H1 (cell line): ENCODE results near the gene ACACB. TPM values are rescaled to one million over a fixed set of nuclear protein-coding genes. Genes with fewer than 3 reads are reported as not detected.
A peak's percentile ranks its signal among the peaks of the same experiment; 100 is the strongest.

Source experiments
- CTCF ChIA-PET: fragments of 300-600 bp; sonication (Branson Sonifier 250); formaldehyde crosslinking; loops from one replicate; lab custom pipeline; 2021; ENCODE audit not compliant: partially characterized antibody; lab: Charles Lee
- POLR2A ChIA-PET: fragments of 300-600 bp; sonication (Branson Sonifier 250); formaldehyde crosslinking; loops from one replicate; lab custom pipeline; 2021; ENCODE audit warnings: inconsistent platforms; ENCODE audit not compliant: partially characterized antibody; lab: Charles Lee
- DNase-seq, 2 experiments: peaks; one replicate each; pipeline versions ENCODE4 v3.0.0 to v3.0.0-alpha.2; 2010 to 2022; ENCODE audit warnings: low spot score in 2 of 2, low read depth in 1 of 2, mixed read lengths in 1 of 2
- FAIRE-seq: peaks from 2 replicates; lab custom pipeline; 2011; peaks lifted over from hg19 to GRCh38; lab: Jason Lieb, UNC
- H2AFZ ChIP-seq: 2 replicates; pipeline ENCODE4 v1.8.1; 2012; ENCODE audit warnings: low read length, inconsistent platforms
- H2AK5ac ChIP-seq: 2 replicates; pipeline ENCODE4 v1.6.1; 2013; ENCODE audit warnings: low read depth, low read length
- H2BK120ac ChIP-seq: replicated peaks from 2 replicates; pipeline ENCODE3; 2013; ENCODE audit warnings: low read depth, low read length, inconsistent platforms
- H2BK12ac ChIP-seq: 2 replicates; pipeline ENCODE4 v1.6.1; 2013; ENCODE audit warnings: low read depth, low read length
- H2BK15ac ChIP-seq: 2 replicates; pipeline ENCODE4 v1.6.1; 2013; ENCODE audit warnings: low read length
- H2BK20ac ChIP-seq: 2 replicates; pipeline ENCODE4 v1.6.1; 2013; ENCODE audit warnings: low read length
- H2BK5ac ChIP-seq: 2 replicates; pipeline ENCODE4 v1.6.1; 2013; ENCODE audit warnings: low read depth, low read length
- H3K14ac ChIP-seq: 2 replicates; pipeline ENCODE4 v1.6.1; 2013; ENCODE audit warnings: inconsistent platforms; ENCODE audit not compliant: insufficient read length
- H3K18ac ChIP-seq: 2 replicates; pipeline ENCODE4 v1.6.1; 2013; ENCODE audit warnings: low read length; ENCODE audit errors: extremely low read depth
- H3K23ac ChIP-seq: 2 replicates; pipeline ENCODE4 v1.6.1; 2013; ENCODE audit warnings: inconsistent platforms; ENCODE audit not compliant: insufficient read length
- H3K23me2 ChIP-seq: 2 replicates; pipeline ENCODE4 v1.6.1; 2013; ENCODE audit warnings: low read depth, low read length
- H3K27ac ChIP-seq: 2 replicates; pipeline ENCODE4 v1.6.1; 2011; ENCODE audit warnings: low read depth, low read length, inconsistent platforms
- H3K27me3 ChIP-seq, 4 experiments: replicated peaks in 1 of 4; 1 replicate in 1 of 4; 2 replicates in 3 of 4; pipeline versions ENCODE4 v1.6.1 to v1.8.1; 2011 to 2013; ENCODE audit warnings: low read length in 3 of 4, mild to moderate bottlenecking in 3 of 4, inconsistent platforms in 2 of 4, mixed read lengths in 2 of 4, moderate library complexity in 1 of 4; ENCODE audit not compliant: control insufficient read depth in 3 of 4, insufficient read depth in 3 of 4; ENCODE audit errors: extremely low read depth in 1 of 4
- H3K36me3 ChIP-seq, 4 experiments: 2 replicates each; pipeline versions ENCODE4 v1.6.1 to v1.8.1; 2011 to 2013; ENCODE audit warnings: mild to moderate bottlenecking in 4 of 4, low read length in 3 of 4, moderate library complexity in 2 of 4, control low read depth in 1 of 4, inconsistent platforms in 1 of 4; ENCODE audit not compliant: insufficient read depth in 4 of 4, control insufficient read depth in 2 of 4
- H3K4ac ChIP-seq: replicated peaks from 2 replicates; pipeline ENCODE3; 2013; ENCODE audit warnings: low read length, low read depth, mixed read lengths, inconsistent platforms; ENCODE audit not compliant: insufficient read length
- H3K4me1 ChIP-seq, 4 experiments: replicated peaks in 1 of 4; 1 replicate in 1 of 4; 2 replicates in 3 of 4; pipeline versions ENCODE4 v1.6.1 to v1.8.1; 2011 to 2013; ENCODE audit warnings: low read length in 3 of 4, inconsistent platforms in 2 of 4, mixed read lengths in 1 of 4; ENCODE audit not compliant: insufficient read depth in 4 of 4, control insufficient read depth in 3 of 4
- H3K4me2 ChIP-seq, 2 experiments: 2 replicates each; pipeline versions ENCODE4 v1.6.1 to v1.8.1; 2011 to 2013; ENCODE audit warnings: low read depth in 2 of 2, low read length in 2 of 2, control low read depth in 1 of 2, inconsistent platforms in 1 of 2, mild to moderate bottlenecking in 1 of 2; ENCODE audit not compliant: insufficient read depth in 1 of 2
- H3K4me3 ChIP-seq, 4 experiments: fragments of 200-600, 300-600 bp in 1 of 4; sonication (generic), shearing (Covaris generic), sonication (Bioruptor Twin) in 1 of 4; 2 replicates each; pipeline versions ENCODE4 v1.5.1 to v1.8.1; 2011 to 2016; ENCODE audit warnings: low read length in 4 of 4, low read depth in 3 of 4, control low read depth in 2 of 4, inconsistent platforms in 2 of 4, mild to moderate bottlenecking in 2 of 4, mixed read lengths in 1 of 4, moderate library complexity in 1 of 4; ENCODE audit not compliant: insufficient read depth in 2 of 4; ENCODE audit errors: extremely low read depth in 1 of 4
- H3K56ac ChIP-seq: replicated peaks from 2 replicates; pipeline ENCODE3; 2013; ENCODE audit warnings: low read depth, mild to moderate bottlenecking, mixed read lengths, low read length, inconsistent platforms; ENCODE audit not compliant: insufficient read length
- H3K79me1 ChIP-seq: 2 replicates; pipeline ENCODE4 v1.6.1; 2013; ENCODE audit warnings: low read depth, low read length, control low read depth
- H3K79me2 ChIP-seq, 2 experiments: 2 replicates each; pipeline versions ENCODE4 v1.6.1 to v1.8.1; 2012 to 2013; ENCODE audit warnings: low read length in 2 of 2, mild to moderate bottlenecking in 2 of 2, inconsistent platforms in 1 of 2; ENCODE audit not compliant: insufficient read depth in 2 of 2, control insufficient read depth in 1 of 2
- H3K9ac ChIP-seq, 4 experiments: replicated peaks in 1 of 4; 1 replicate in 1 of 4; 2 replicates in 3 of 4; pipeline versions ENCODE4 v1.6.1 to v1.8.1; 2011 to 2013; ENCODE audit warnings: low read depth in 3 of 4, low read length in 3 of 4, control low read depth in 2 of 4, mild to moderate bottlenecking in 2 of 4, moderate library complexity in 2 of 4, inconsistent platforms in 1 of 4; ENCODE audit errors: extremely low read depth in 1 of 4
- H3K9me3 ChIP-seq, 2 experiments: 2 replicates each; pipeline versions ENCODE4 v1.6.1 to v1.8.1; 2012 to 2013; ENCODE audit warnings: mild to moderate bottlenecking in 2 of 2, moderate library complexity in 2 of 2, control low read depth in 1 of 2, inconsistent platforms in 1 of 2, low read depth in 1 of 2, low read length in 1 of 2, mixed read lengths in 1 of 2; ENCODE audit not compliant: insufficient read depth in 2 of 2
- H4K20me1 ChIP-seq, 2 experiments: replicated peaks in 1 of 2; 2 replicates each; pipeline versions ENCODE3 to v1.8.1; 2011 to 2013; ENCODE audit warnings: inconsistent platforms in 2 of 2, low read length in 2 of 2, mild to moderate bottlenecking in 1 of 2; ENCODE audit not compliant: insufficient read depth in 2 of 2, control insufficient read depth in 1 of 2
- H4K5ac ChIP-seq: 2 replicates; pipeline ENCODE4 v1.6.1; 2013; ENCODE audit warnings: low read length, low read depth, mixed read lengths, inconsistent platforms; ENCODE audit not compliant: insufficient read length
- H4K8ac ChIP-seq: 2 replicates; pipeline ENCODE4 v1.8.0; 2013; ENCODE audit warnings: mild to moderate bottlenecking, moderate library complexity, low read length, inconsistent platforms; ENCODE audit not compliant: insufficient read depth; ENCODE audit errors: extremely low read depth
- H4K91ac ChIP-seq: replicated peaks from 2 replicates; pipeline ENCODE3; 2013; ENCODE audit warnings: low read length, mixed read lengths, inconsistent platforms; ENCODE audit not compliant: insufficient read length
- ASH2L ChIP-seq: fragments of 200-600, 300-600 bp; sonication (generic); IDR thresholded peaks from one replicate; pipeline ENCODE4 v1.7.1; 2017; ENCODE audit warnings: low read length
- CHD2 ChIP-seq: IDR thresholded peaks from 2 replicates; pipeline ENCODE4 v1.6.1; 2012; ENCODE audit warnings: low read length, improper control_type of control experiment
- CREB1 ChIP-seq: IDR thresholded peaks from 2 replicates; pipeline ENCODE4 v1.6.1; 2012; ENCODE audit warnings: inconsistent platforms
- CTBP2 ChIP-seq: IDR thresholded peaks from 2 replicates; pipeline ENCODE4 v1.7.0; 2011; ENCODE audit warnings: borderline replicate concordance, mild to moderate bottlenecking, moderate library complexity, mixed read lengths, low read length; ENCODE audit not compliant: insufficient read depth, insufficient read length
- GTF2F1 ChIP-seq: IDR thresholded peaks from 2 replicates; pipeline ENCODE4 v1.6.1; 2012; ENCODE audit warnings: low read depth, low read length, improper control_type of control experiment, borderline replicate concordance
- HDAC2 ChIP-seq, 2 experiments: fragments of 300-600 bp in 1 of 2; sonication (generic) in 1 of 2; IDR thresholded peaks; 2 replicates each; pipeline ENCODE4 v1.6.1; 2011 to 2012; ENCODE audit warnings: low read depth in 2 of 2, low read length in 2 of 2, mild to moderate bottlenecking in 2 of 2, moderate library complexity in 2 of 2, borderline replicate concordance in 1 of 2, inconsistent platforms in 1 of 2
- SRF ChIP-seq: IDR thresholded peaks from 2 replicates; pipeline ENCODE4 v1.6.1; 2011; ENCODE audit warnings: mild to moderate bottlenecking, low read depth, low read length, moderate library complexity
- YY1 ChIP-seq: IDR thresholded peaks from 2 replicates; pipeline ENCODE4 v1.6.1; 2011; ENCODE audit warnings: low read depth, mild to moderate bottlenecking, low read length
- WGBS, 2 experiments: shearing (Covaris generic) in 1 of 2; methylation state at CpG; one replicate each; pipeline versions ENCODE4 v1.1.6 to v1.1.7; 2013 to 2015; ENCODE audit warnings: low lambda C conversion rate in 2 of 2, mixed read lengths in 2 of 2, inconsistent platforms in 1 of 2, low coverage in 1 of 2, missing lambda C conversion rate in 1 of 2; ENCODE audit not compliant: insufficient replicate concordance in 2 of 2, insufficient coverage in 1 of 2, insufficient read length in 1 of 2; ENCODE audit errors: extremely low coverage in 1 of 2, missing lambda C conversion rate in 1 of 2; 5-methylcytosine and 5-hydroxymethylcytosine counted together
- polyA plus RNA-seq, 7 experiments: library from polyadenylated mRNA; depleted of rRNA in 3 of 7; stranded (reverse) in 5 of 7; unstranded in 2 of 7; fragments of >200 nt in 5 of 7; fragments of 200-250 nt in 2 of 7; gene quantifications; 1 replicate in 5 of 7; 2 replicates in 1 of 7; 4 replicates in 1 of 7; pipeline versions ENCODE4 v1.2.1 to v1.2.3, GENCODE V29; 2011 to 2013; ENCODE audit warnings: missing spikeins in 2 of 7, mixed read lengths in 2 of 7
- total RNA-seq: library from RNA; stranded (reverse); fragmentation: NEBNext Ultra II Directional; extraction: Animal tissue kit (Norgen Biotek cat#: 25700); gene quantifications from 2 replicates; pipeline ENCODE4 v1.2.1, GENCODE V29; 2021
- TF ChIP-seq, protein P1 (sequence below), 3 experiments: IDR thresholded peaks; 1 replicate in 2 of 3; 2 replicates in 1 of 3; pipeline versions ENCODE4 v1.5.1 to v1.6.1; 2011; ENCODE audit warnings: low read length in 3 of 3, mild to moderate bottlenecking in 3 of 3, inconsistent platforms in 2 of 3, low read depth in 1 of 3, moderate library complexity in 1 of 3; ENCODE audit not compliant: insufficient read depth in 1 of 3; ENCODE audit errors: control extremely low read depth in 1 of 3

Gene ACACB
- total and polyA plus RNA-seq, 2 of the 8 experiments (the other 6 are each of a cell fraction or from before 2014, with no cell fraction given): 5.8 to 15.3 TPM

- H3K4me3 ChIP-seq: no peak overlapping the region
- CTCF ChIA-PET: interaction anchor here (0.6 to 9.8 kb wide), 7 partner anchors 38 to 137 kb away, joined by 3 to 148 read pairs (median 3); no protein-coding TSS in a partner anchor
Observed at GRCh38 chr12:109261087-109261486, 144.7 kb downstream of the ACACB start.

More at GRCh38 chr12:109261087-109261486, 144.7 kb downstream of the ACACB start:
- no peaks in the 10 kb centered on the region for H3K79me1 ChIP-seq
- no peak overlapping the region for H3K56ac ChIP-seq
- H3K4me2 ChIP-seq: no peak overlapping the region
- TF ChIP-seq CHD2: no peak
- no peak for TF ChIP-seq CTBP2
- no peak for TF ChIP-seq ASH2L
- TF ChIP-seq YY1: peak; percentile 66; the same call in 1 of the 2 replicates
- TF ChIP-seq CREB1: no peak
- TF ChIP-seq GTF2F1: no peak
- TF ChIP-seq HDAC2 (IDR thresholded peaks at IDR 0.05; ENCODE audit: borderline replicate concordance in 1 of 2, low read depth in 2 of 2, low read length in 2 of 2): no peak
- peak; percentile 59; the same call in 1 of the 2 replicates for TF ChIP-seq SRF
- TF ChIP-seq, protein P1, sequence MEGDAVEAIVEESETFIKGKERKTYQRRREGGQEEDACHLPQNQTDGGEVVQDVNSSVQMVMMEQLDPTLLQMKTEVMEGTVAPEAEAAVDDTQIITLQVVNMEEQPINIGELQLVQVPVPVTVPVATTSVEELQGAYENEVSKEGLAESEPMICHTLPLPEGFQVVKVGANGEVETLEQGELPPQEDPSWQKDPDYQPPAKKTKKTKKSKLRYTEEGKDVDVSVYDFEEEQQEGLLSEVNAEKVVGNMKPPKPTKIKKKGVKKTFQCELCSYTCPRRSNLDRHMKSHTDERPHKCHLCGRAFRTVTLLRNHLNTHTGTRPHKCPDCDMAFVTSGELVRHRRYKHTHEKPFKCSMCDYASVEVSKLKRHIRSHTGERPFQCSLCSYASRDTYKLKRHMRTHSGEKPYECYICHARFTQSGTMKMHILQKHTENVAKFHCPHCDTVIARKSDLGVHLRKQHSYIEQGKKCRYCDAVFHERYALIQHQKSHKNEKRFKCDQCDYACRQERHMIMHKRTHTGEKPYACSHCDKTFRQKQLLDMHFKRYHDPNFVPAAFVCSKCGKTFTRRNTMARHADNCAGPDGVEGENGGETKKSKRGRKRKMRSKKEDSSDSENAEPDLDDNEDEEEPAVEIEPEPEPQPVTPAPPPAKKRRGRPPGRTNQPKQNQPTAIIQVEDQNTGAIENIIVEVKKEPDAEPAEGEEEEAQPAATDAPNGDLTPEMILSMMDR (IDR thresholded peaks at IDR 0.05; ENCODE audit: control extremely low read depth in 1 of 3, insufficient read depth in 1 of 3, low read depth in 1 of 3, low read length in 3 of 3): no peak
- FAIRE-seq (no peak), DNase-seq (no peak)
- H2AFZ ChIP-seq: no peak overlapping the region
- no peak overlapping the region for H3K18ac ChIP-seq
- no peak overlapping the region for H2BK20ac ChIP-seq
- no peak overlapping the region for H4K91ac ChIP-seq
- H4K5ac ChIP-seq: no peak overlapping the region
- H3K14ac ChIP-seq: no peak overlapping the region
- no peak overlapping the region for H3K23ac ChIP-seq
- no peaks in the 10 kb centered on the region for H3K9me3 ChIP-seq
- H2BK15ac ChIP-seq: no peak overlapping the region
- no peak overlapping the region for H2BK12ac ChIP-seq
- WGBS, 2 experiments: 90% methylated on average over 1 of the region's 1 CpG; no CpG with 5 or more reads in 1 of the 2 experiments
- no peaks in the 10 kb centered on the region for H3K79me2 ChIP-seq
- no peak overlapping the region for H4K8ac ChIP-seq
- H3K9ac ChIP-seq: no peak overlapping the region
- no peaks in the 10 kb centered on the region; a peak in 1 of 7 replicates for H3K4me1 ChIP-seq
- H4K20me1 ChIP-seq: no peaks in the 10 kb centered on the region
- POLR2A ChIA-PET: interaction anchor here (0.8 kb wide), 1 partner anchor 124 kb away, joined by 3 read pairs; no protein-coding TSS in a partner anchor
- no peaks in the 10 kb centered on the region for H3K27me3 ChIP-seq
- H3K23me2 ChIP-seq: no peaks in the 10 kb centered on the region
- H3K4ac ChIP-seq: no peak overlapping the region
- H3K27ac ChIP-seq: 0 out of 2 replicates have a peak overlapping the region, but pooled peaks have one; percentile 3
- no peak overlapping the region for H2AK5ac ChIP-seq
- H3K36me3 ChIP-seq: no peaks in the 10 kb centered on the region
- H2BK5ac ChIP-seq: no peak overlapping the region
- no peak overlapping the region for H2BK120ac ChIP-seq
